PFSK-1 (cell line): ENCODE measurements around the gene CPD.

Experiments
- POLR2AphosphoS5 ChIP-seq: IDR thresholded peaks from 2 replicates; pipeline ENCODE4 v1.6.1; 2012; ENCODE audit warnings: low read depth, mild to moderate bottlenecking, control low read depth, low read length, moderate library complexity
- REST ChIP-seq, 2 experiments: IDR thresholded peaks; 2 replicates each; pipeline versions ENCODE4 v1.6.1 to v1.8.0; 2011 to 2012; ENCODE audit warnings: low read depth in 2 of 2, low read length in 2 of 2, control low read depth in 1 of 2, inconsistent platforms in 1 of 2, mild to moderate bottlenecking in 1 of 2, moderate library complexity in 1 of 2; ENCODE audit not compliant: insufficient read depth in 1 of 2
- SIN3A ChIP-seq: IDR thresholded peaks from 2 replicates; pipeline ENCODE4 v1.6.1; 2012; ENCODE audit warnings: mild to moderate bottlenecking, low read length, moderate library complexity, borderline replicate concordance; ENCODE audit not compliant: insufficient read depth
- TAF1 ChIP-seq: IDR thresholded peaks from 2 replicates; pipeline ENCODE4 v1.6.1; 2012; ENCODE audit warnings: low read length, control low read depth, borderline replicate concordance; ENCODE audit not compliant: insufficient read depth

GRCh38 chr17:30424471-30424870 is 45.7 kb downstream of the CPD start:
- no peak for TF ChIP-seq POLR2AphosphoS5
- TF ChIP-seq REST (IDR thresholded peaks at IDR 0.05; ENCODE audit: insufficient read depth in 1 of 2, low read depth in 2 of 2, low read length in 2 of 2): no peak
- no peak for TF ChIP-seq TAF1
- TF ChIP-seq SIN3A: no peak
